Activated naive CD4-positive, alpha-beta T cell treated with anti-CD3 and anti-CD28 coated beads, Interleukin-2, amount 50 U/mL, for 72 hours (primary cell): ENCODE measurements around the gene CAMTA1. TPM values are rescaled to one million over a fixed set of nuclear protein-coding genes. Genes with fewer than 3 reads are reported as not detected.

Source experiments
- ATAC-seq, 2 donors: fragments of 150-1000 bp; cut with Tn5 transposase; 2 replicates each; pipeline ENCODE4 v1.10.0; 2021; ENCODE audit warnings: mild to moderate bottlenecking in 2 of 2, moderate library complexity in 2 of 2
- DNase-seq, 2 donors: peaks; one replicate each; pipeline ENCODE4 v3.0.0; 2021 to 2022; ENCODE audit warnings: low spot score in 2 of 2
- H3K27ac Mint-ChIP-seq, 2 donors: one replicate each; pipeline ENCODE4 v1.8.0; 2022; ENCODE audit warnings: mild to moderate bottlenecking in 2 of 2, mixed read lengths in 2 of 2
- H3K36me3 Mint-ChIP-seq, 2 donors: one replicate each; pipeline ENCODE4 v1.8.0; 2022; ENCODE audit warnings: mixed read lengths in 2 of 2
- H3K9me3 Mint-ChIP-seq, 2 donors: one replicate each; pipeline ENCODE4 v1.8.0; 2022; ENCODE audit warnings: mixed read lengths in 2 of 2
- total RNA-seq, 2 donors: library from RNA; stranded (reverse); gene quantifications; one replicate each; pipeline ENCODE4 v1.2.3, GENCODE V29; 2022

Gene CAMTA1
- total RNA-seq, 2 donors from 2014 or later = 50.4 to 76.4 TPM

- no peaks in the 10 kb centered on the region for H3K36me3 Mint-ChIP-seq
- DNase-seq (no peak), ATAC-seq (no peak)
- H3K27ac Mint-ChIP-seq = no peak overlapping the region
- H3K9me3 Mint-ChIP-seq = peaks cover 4% of the 10 kb centered on the region in 2 donors
Measured at GRCh38 chr1:7292036-7292681, 506.9 kb downstream of the CAMTA1 start.

GRCh38 chr1:7292714-7293419 is 507.6 kb downstream of the CAMTA1 start:
- H3K27ac Mint-ChIP-seq = no peak overlapping the region
- no peak for ATAC-seq
- DNase-seq = no peak
- H3K9me3 Mint-ChIP-seq = peaks cover 0 to 4% of the 10 kb centered on the region in 2 donors
- H3K36me3 Mint-ChIP-seq = no peaks in the 10 kb centered on the region

GRCh38 chr1:7293702-7294629 is 508.7 kb downstream of the CAMTA1 start:
- H3K9me3 Mint-ChIP-seq = peaks cover 0 to 4% of the 10 kb centered on the region in 2 donors
- no peak for DNase-seq
- no peak overlapping the region for H3K27ac Mint-ChIP-seq
- H3K36me3 Mint-ChIP-seq = no peaks in the 10 kb centered on the region
- no peak for ATAC-seq

GRCh38 chr1:7294636-7295035 is 509.4 kb downstream of the CAMTA1 start:
- no peak for DNase-seq
- ATAC-seq = no peak
- Mint-ChIP-seq H3K36me3 (no peaks in the 10 kb centered on the region), H3K9me3 (peaks cover 0 to 4% of the 10 kb centered on the region in 2 donors), H3K27ac (no peak overlapping the region)

DNA sequence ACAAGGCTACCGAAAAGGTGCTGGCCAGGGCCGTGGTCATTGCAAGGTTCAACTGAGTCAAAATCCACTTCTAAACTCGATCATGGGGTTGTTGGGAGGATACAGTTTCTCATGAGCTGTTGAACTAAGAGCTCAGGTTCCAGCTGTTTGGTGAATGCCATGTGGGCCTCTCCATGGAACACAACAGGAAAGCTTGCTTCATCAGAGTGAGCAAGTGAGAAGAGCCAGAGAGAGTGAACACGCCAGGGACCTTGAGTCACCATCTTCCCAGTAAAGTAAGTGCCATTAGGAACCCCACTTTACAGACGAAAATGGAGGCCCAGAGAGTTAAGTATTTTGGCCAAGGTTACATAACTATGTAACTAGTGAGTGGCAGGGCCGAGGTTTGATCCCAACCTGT is 510.7 kb downstream of the CAMTA1 start:
- DNase-seq (no peak), ATAC-seq (no peak)
- H3K27ac Mint-ChIP-seq = no peak overlapping the region
- no peaks in the 10 kb centered on the region for H3K36me3 Mint-ChIP-seq
- peaks cover 0 to 4% of the 10 kb centered on the region in 2 donors for H3K9me3 Mint-ChIP-seq

GRCh38 chr1:7296968-7297367 is 511.7 kb downstream of the CAMTA1 start:
- Mint-ChIP-seq H3K36me3 (no peaks in the 10 kb centered on the region), H3K9me3 (peaks cover 0 to 4% of the 10 kb centered on the region in 2 donors), H3K27ac (no peak overlapping the region)
- ATAC-seq (no peak), DNase-seq (no peak)

DNA sequence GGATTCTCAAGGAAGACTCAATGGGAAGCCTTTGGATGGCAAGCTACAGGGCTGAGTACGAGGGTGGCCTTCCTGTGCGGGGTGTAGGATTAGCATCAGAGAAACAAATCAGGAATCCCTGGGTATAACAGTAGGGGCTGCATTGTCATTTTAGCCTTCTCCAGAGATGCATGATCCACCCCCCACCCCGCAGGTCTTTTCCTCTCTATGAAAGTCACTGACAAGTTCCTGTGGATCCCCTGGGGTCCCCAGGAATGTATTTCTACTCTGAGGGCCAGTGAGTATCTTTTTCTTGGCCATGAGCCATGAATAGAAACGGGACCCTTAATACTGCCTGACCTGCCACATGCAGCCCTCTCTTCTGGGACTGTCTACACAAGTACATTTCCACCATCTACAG is 512.9 kb downstream of the CAMTA1 start:
- ATAC-seq (no peak), DNase-seq (no peak)
- no peaks in the 10 kb centered on the region for H3K36me3 Mint-ChIP-seq
- peaks cover 0 to 4% of the 10 kb centered on the region in 2 donors for H3K9me3 Mint-ChIP-seq
- H3K27ac Mint-ChIP-seq = no peak overlapping the region

GRCh38 chr1:7298749-7299151 is 513.5 kb downstream of the CAMTA1 start:
- Mint-ChIP-seq H3K27ac (no peak overlapping the region), H3K36me3 (no peaks in the 10 kb centered on the region), H3K9me3 (peaks cover 0 to 4% of the 10 kb centered on the region in 2 donors)
- no peak for DNase-seq
- ATAC-seq = no peak

DNA sequence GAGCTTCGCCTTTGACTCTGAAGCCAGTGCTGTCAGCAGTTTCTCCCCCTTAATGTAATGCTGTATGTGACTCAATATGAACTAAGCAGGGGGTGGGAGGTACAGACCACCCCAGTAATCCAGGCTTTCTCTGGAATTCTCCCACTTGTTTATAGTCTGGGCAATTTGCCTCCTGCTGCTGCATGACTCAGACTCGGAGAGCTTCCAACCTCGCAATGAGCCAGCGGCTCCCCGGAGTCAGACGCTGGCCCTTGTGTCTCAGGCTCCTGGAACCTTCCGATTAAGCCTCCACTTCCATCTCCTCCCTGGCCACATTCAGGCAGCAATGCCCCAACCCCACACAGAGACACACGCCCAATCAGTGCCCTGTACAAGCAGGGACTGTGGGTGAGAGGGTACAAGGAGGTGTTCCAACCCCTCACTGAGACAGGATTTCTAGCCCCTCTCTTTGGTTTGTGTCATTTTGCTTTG is 514.1 kb downstream of the CAMTA1 start:
- Mint-ChIP-seq H3K36me3 (no peaks in the 10 kb centered on the region), H3K9me3 (peaks cover 0 to 4% of the 10 kb centered on the region in 2 donors), H3K27ac (no peak overlapping the region)
- ATAC-seq (no peak), DNase-seq (no peak)

- H3K9me3 Mint-ChIP-seq = peaks cover 0 to 4% of the 10 kb centered on the region in 2 donors
- DNase-seq (no peak), ATAC-seq (no peak)
- no peak overlapping the region for H3K27ac Mint-ChIP-seq
- no peaks in the 10 kb centered on the region for H3K36me3 Mint-ChIP-seq
Measured at GRCh38 chr1:7299994-7300393, 514.7 kb downstream of the CAMTA1 start.

DNA sequence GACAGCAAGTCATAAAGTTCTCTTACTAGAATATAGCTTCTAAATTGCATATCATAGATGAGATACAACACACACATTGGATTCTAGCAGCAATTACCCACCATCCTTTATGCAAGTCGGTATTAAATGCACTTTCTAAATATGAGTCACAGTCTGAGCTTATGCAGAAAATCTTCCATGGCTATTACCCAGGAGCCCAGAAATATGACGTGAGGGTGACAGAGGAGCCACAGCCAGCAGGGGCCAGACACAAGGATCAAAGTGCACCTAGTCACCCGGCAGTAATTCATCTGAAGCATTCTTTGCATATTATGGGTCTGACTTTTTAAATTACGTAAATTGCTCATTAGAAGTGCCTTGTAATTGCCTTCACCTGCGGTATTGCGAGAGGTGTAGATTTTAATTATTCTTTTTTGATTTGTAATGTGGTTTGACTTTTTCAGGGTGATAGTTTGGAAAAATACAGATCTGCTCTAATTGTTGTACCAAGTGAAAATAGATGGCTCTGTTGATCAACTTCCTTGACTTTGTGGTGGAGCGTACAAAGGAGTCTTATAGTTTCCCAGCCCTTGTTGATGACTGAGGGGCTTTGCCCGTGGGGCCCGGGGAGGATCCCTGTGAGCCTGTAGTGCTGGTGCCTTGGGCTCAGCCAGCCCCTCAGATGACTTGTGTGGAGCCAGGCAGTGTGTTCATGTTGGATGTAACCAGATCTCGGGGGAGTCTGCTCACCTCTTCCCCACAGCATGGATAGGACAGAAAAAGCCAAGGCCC is 515.8 kb downstream of the CAMTA1 start:
- DNase-seq = no peak
- ATAC-seq = no peak
- peaks cover 0 to 4% of the 10 kb centered on the region in 2 donors for H3K9me3 Mint-ChIP-seq
- no peaks in the 10 kb centered on the region for H3K36me3 Mint-ChIP-seq
- no peak overlapping the region for H3K27ac Mint-ChIP-seq

GRCh38 chr1:7301664-7301981 is 516.4 kb downstream of the CAMTA1 start:
- peaks cover 0 to 4% of the 10 kb centered on the region in 2 donors for H3K9me3 Mint-ChIP-seq
- ATAC-seq (no peak), DNase-seq (no peak)

DNA sequence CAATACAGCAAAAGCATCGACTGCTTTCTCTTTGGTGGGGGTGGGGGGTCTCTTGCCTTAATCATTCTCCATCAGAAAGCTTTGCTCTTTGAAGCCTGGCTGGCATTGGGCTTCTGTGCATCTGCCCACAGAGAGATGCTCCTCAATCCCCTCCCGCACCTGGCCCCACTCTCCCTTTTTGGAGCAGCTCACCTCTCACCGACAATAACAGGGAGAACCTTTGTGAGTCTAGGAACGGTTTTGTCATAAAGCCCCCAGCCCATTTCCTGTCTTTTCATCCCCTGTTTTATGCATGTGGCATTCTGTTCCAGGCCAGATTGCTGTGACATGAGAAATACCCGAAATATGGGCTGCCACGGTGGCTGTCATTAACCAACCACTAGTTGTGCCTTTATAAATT is 516.9 kb downstream of the CAMTA1 start:
- Mint-ChIP-seq H3K27ac (no peak overlapping the region), H3K36me3 (no peaks in the 10 kb centered on the region), H3K9me3 (peaks cover 0 to 5% of the 10 kb centered on the region in 2 donors)
- ATAC-seq = no peak
- no peak for DNase-seq

More at GRCh38 chr1:7301664-7301981, 516.4 kb downstream of the CAMTA1 start:
- no peak overlapping the region for H3K27ac Mint-ChIP-seq
- H3K36me3 Mint-ChIP-seq = no peaks in the 10 kb centered on the region

- DNase-seq (no peak), ATAC-seq (no peak)
- Mint-ChIP-seq H3K9me3 (peaks cover 0 to 5% of the 10 kb centered on the region in 2 donors), H3K36me3 (no peaks in the 10 kb centered on the region), H3K27ac (no peak overlapping the region)
Measured at GRCh38 chr1:7302873-7303272, 517.6 kb downstream of the CAMTA1 start.

GRCh38 chr1:7303554-7304317 is 518.5 kb downstream of the CAMTA1 start:
- Mint-ChIP-seq H3K9me3 (peaks cover 0 to 5% of the 10 kb centered on the region in 2 donors), H3K27ac (no peak overlapping the region), H3K36me3 (no peaks in the 10 kb centered on the region)
- ATAC-seq (no peak), DNase-seq (no peak)

- Mint-ChIP-seq H3K36me3 (peaks cover 0 to 8% of the 10 kb centered on the region in 2 donors), H3K9me3 (peaks cover 7 to 9% of the 10 kb centered on the region in 2 donors), H3K27ac (no peak overlapping the region)
- ATAC-seq (no peak), DNase-seq (no peak)
Measured at GRCh38 chr1:7313081-7313546, 527.9 kb downstream of the CAMTA1 start.
